Stimulated activated CD8-positive, alpha-beta memory T cell treated with anti-CD3 and anti-CD28 coated beads, Interleukin-12 subunit alpha, Interleukin-12 subunit beta, amount 100 ng/mL, for 24 hours (primary cell): Measurements from ENCODE around the gene RUNX3.

ENCODE experiments used
- DNase-seq: peaks from one replicate; pipeline ENCODE4 v3.0.0-alpha.2; 2020; ENCODE audit errors: extremely low read depth

RUNX3 gene

GRCh38 chr1:24946861-24947658 lies 17.0 kb upstream of the RUNX3 start:
- DNase-seq: no peak

DNA sequence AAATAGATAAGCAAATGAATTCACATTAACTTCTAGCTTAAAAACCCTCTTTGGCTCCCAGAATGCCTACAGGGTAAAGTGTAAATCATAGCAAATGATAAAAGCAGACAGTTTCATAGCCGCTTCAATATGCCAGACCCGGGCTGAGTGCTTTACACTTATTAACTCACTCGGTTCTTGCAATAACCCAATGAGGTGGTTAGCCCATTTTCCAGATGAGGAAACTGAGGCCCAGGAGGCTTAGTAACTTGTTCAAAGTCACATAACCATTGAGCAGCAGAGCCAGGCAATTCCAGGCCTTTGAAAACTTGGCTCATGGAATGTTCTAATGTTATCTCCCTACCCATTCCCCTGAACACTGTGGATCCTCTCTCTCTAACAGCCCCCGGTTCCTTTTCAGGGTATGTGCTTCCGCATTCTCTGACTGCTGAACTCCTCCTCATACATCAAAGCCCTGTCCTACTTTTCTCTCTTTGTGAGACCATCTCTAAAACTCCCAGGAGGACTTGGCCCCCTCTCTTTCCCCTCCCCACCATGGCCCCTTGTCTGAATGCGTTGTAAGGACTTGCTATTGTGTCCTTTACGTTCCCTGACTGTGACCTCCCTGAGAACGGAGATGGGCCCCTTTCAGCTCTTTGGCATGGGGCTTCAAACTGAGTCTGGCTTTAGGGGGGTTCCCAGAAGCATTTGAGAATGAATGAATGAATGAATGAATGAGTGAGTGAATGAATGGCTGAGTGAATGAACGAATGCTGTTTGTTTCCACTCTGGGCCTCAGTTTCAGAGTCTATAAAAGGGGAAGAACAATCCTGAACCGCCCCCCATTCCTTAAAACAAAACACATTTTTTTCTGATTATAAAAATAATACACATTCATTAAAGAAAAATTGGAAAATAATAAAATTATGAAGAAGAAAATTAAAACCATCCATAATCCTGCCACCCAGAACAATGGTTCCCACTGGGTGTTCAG lies 15.6 kb upstream of the RUNX3 start:
- no peak for DNase-seq

DNA sequence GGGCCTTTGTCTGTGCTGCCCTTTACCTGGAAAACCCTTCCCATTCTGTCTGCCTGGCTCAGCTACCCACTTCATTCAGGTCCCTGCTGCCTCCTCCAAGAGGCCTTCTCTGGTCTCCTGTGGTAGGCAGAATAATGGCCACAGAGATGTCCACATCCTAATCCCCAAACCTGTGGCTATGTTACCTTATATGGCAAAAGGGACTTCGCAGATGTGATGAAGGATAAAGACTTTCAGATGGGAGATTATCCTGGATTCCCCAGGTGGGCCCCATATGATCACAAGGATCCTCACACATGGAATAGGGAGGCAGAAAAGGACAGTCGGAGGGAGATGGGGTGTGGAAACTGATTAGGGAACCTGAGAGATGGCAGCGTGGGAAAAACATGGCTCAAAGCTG lies 14.2 kb upstream of the RUNX3 start:
- DNase-seq: no peak

GRCh38 chr1:24942789-24943188 lies 12.7 kb upstream of the RUNX3 start:
- DNase-seq: no peak

DNA sequence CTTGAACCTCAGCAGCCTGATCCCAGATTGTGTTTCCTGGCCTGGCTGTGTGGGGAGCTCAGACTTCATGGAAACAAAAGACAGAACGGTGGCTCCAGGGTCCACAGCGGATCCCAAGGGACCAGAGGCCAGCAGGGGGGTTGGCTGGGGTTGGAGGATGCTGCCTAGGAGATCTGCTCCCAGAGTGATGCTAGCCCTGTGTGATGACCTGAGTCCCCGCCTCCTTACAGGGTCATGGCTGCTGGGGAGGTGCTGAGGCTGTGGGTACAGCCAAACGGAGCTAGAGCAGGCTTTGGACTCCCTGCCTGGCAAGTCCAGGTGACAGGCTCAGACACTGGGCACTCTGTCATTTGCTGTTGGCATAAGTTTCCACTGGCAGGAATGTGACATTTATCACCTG lies 11.5 kb upstream of the RUNX3 start:
- no peak for DNase-seq

DNA sequence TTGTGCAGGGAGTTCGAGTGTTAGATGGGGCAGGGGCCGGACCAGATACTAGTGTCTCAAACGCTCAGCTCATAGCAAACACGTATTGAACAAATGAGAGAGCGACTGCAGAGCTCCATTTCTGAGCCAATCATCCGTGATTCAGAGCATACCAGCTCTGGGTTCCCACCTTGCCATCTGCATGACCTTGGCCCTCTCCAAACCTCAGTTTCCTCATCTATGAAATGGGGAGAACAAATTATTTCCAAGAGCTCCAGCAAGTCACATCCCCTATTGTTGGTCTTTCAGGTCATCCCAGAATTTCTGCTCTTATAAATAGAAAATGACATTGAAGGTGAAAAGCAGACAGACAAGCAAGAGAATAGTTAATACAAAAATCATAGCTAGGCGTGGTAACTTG lies 10.2 kb upstream of the RUNX3 start:
- DNase-seq: no peak

- no peak for DNase-seq
These were observed 9.7 kb upstream of the RUNX3 start for GRCh38 chr1:24939675-24940193.

- no peak for DNase-seq
These were observed 9.1 kb upstream of the RUNX3 start for GRCh38 chr1:24939040-24939674.

- DNase-seq: no peak
These were observed 8.2 kb upstream of the RUNX3 start for GRCh38 chr1:24938276-24938675.

GRCh38 chr1:24936684-24937083 lies 6.6 kb upstream of the RUNX3 start:
- DNase-seq: no peak

DNA sequence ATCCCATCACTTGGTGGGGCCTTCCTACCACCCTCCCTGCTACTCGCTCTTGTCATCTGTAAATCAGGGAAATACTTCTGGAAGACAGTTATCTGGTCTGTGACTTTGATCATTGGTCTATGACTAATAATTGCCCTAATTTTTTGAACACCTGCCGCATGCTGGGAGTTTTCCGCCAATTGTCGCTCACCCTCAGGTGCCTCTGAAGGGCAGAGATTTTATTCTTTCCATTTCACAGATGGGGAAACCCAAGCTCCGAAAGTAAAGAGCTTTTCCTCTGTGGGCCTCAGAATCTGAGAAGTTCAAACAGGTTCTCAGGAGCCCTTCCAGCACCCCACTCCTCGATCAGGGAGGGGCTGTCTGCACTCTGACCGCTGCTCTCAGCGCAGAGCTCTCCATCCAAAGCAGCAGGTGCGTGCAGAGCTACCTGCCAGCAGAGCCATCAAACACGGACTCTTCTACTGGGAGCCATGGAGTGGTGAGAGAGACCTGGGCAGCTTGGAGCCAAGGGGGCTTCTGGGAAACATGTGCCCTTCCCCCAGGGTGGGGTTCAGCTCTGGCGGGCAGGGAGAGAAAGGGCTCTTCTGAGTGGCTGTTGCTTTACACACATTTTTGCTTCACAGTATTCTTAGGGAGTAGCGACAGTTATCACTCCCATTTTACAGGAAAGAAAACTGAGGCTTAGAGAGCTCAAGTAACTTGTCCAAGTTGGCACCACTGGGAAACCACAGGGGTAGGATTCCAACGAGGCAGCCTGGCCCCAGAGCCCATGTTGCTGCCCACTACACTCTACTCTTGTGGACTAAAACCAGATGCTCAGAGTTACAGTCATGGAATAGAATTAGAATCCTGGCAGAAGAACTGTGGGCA lies 5.8 kb upstream of the RUNX3 start:
- DNase-seq: no peak

- no peak for DNase-seq
These were observed 5.1 kb upstream of the RUNX3 start for GRCh38 chr1:24935196-24935526.

GRCh38 chr1:24934310-24935195 lies 4.5 kb upstream of the RUNX3 start:
- no peak for DNase-seq

GRCh38 chr1:24933468-24933867 lies 3.4 kb upstream of the RUNX3 start:
- DNase-seq: no peak

- no peak for DNase-seq
These were observed 2.7 kb upstream of the RUNX3 start for GRCh38 chr1:24932725-24933294.

- no peak for DNase-seq
These were observed 2.2 kb upstream of the RUNX3 start for GRCh38 chr1:24932284-24932683.

DNA sequence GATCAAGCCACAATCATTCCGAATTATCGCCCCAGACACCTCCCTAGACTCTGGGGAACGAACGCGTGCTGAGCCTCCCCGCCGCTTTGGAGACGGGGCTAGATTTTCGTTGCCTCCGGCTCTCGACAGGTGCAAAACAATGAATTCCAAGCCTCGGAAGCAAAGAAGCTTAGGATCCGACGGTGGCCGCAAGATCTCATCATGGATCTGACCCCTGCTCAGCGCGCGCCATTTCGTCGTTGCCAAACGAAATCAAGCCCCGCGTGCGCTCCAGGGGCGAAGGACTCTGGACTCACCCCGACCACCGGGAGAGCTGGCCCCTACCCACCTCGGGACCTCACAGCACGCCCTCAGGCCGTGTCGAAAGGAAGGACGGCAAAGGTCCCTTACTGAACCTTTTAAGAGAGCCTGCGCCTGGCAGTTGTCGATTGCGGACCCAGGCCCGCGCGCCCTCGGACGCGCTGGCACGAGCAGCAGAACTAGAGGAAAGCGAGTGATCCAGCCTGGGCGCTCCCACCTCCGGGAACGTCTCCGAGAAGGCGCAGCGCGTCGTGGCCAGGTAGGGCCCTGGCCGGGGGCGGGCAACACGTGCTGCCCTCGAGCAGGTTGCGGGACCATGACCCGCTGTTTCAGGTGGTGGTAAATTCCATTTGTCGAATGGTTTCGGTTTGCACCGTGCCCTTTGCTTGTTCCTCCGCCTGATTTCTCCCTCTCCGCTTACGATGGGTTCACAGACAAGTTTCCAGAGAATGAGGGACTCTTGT lies 1.6 kb upstream of the RUNX3 start:
- DNase-seq: no peak

- DNase-seq: no peak
These were observed 1.0 kb upstream of the RUNX3 start for GRCh38 chr1:24931146-24931467.
